PC-9 (cell line): ENCODE measurements around the gene PVALEF. TPM values are rescaled to one million over a fixed set of nuclear protein-coding genes. Genes with fewer than 3 reads are reported as not detected.

Source experiments
- BruUV-seq: library from RNA; stranded (reverse); fragments of 400-500 nt; replicated peaks from 2 replicates; lab custom pipeline; 2021; lab: Mats Ljungman, UMichigan
- CTCF ChIA-PET: fragments of 300-600 bp; sonication (Branson Sonifier 250); formaldehyde crosslinking; loops from one replicate; lab custom pipeline; 2022; ENCODE audit warnings: antibody characterized with exemption; lab: Charles Lee
- POLR2A ChIA-PET: fragments of 300-600 bp; sonication (Branson Sonifier 250); formaldehyde crosslinking; loops from one replicate; lab custom pipeline; 2022; ENCODE audit warnings: antibody characterized with exemption; ENCODE audit not compliant: unreplicated experiment; lab: Charles Lee
- DNase-seq, 2 experiments: peaks; one replicate each; pipeline versions ENCODE4 v3.0.0 to v3.0.0-alpha.2; 2015 to 2022; ENCODE audit warnings: mixed read lengths in 1 of 2
- H2AFZ ChIP-seq: fragments of 200-600 bp; sonication (generic); 2 replicates; pipeline ENCODE4 v1.8.1; 2017; ENCODE audit warnings: antibody characterized with exemption
- H3F3A ChIP-seq: fragments of 200-600 bp; sonication (generic); 2 replicates; pipeline ENCODE4 v1.8.1; 2017; ENCODE audit warnings: antibody characterized with exemption, mild to moderate bottlenecking, low read depth; ENCODE audit not compliant: insufficient read depth
- H3K27ac ChIP-seq: fragments of 200-600 bp; sonication (generic); 2 replicates; pipeline ENCODE4 v1.6.1; 2016; ENCODE audit warnings: mixed run types
- H3K27me3 ChIP-seq: fragments of 200-600 bp; sonication (generic); 2 replicates; pipeline ENCODE4 v1.6.1; 2016; ENCODE audit warnings: low read depth, mixed run types; ENCODE audit not compliant: insufficient read depth
- H3K36me3 ChIP-seq: fragments of 200-600 bp; sonication (generic); 2 replicates; pipeline ENCODE4 v1.6.1; 2016; ENCODE audit warnings: low read depth, mixed run types
- H3K4me1 ChIP-seq: fragments of 200-600 bp; sonication (generic); replicated peaks from 2 replicates; pipeline ENCODE4 v1.6.1; 2016; ENCODE audit warnings: mixed run types; ENCODE audit not compliant: insufficient read depth
- H3K4me2 ChIP-seq: fragments of 200-600 bp; sonication (generic); 2 replicates; pipeline ENCODE4 v1.6.1; 2017; ENCODE audit warnings: mixed run types
- H3K4me3 ChIP-seq: fragments of 200-600 bp; sonication (generic); 2 replicates; pipeline ENCODE4 v1.6.1; 2016; ENCODE audit warnings: mixed run types
- H3K79me2 ChIP-seq: fragments of 200-600 bp; sonication (generic); 2 replicates; pipeline ENCODE4 v1.6.1; 2017; ENCODE audit warnings: low read depth, mixed run types
- H3K9me2 ChIP-seq: fragments of 200-600 bp; sonication (generic); 2 replicates; pipeline ENCODE4 v1.8.1; 2017; ENCODE audit warnings: mild to moderate bottlenecking; ENCODE audit not compliant: insufficient read depth
- H3K9me3 ChIP-seq: fragments of 200-600 bp; sonication (generic); 2 replicates; pipeline ENCODE4 v1.8.1; 2016; ENCODE audit warnings: low read depth; ENCODE audit not compliant: insufficient read depth
- H4K20me1 ChIP-seq: fragments of 200-600 bp; sonication (generic); 2 replicates; pipeline ENCODE4 v1.8.1; 2017; ENCODE audit not compliant: insufficient read depth
- CTCF ChIP-seq: fragments of 200-600 bp; sonication (generic); conservative IDR thresholded peaks from 2 replicates; pipeline ENCODE4 v1.6.1; 2017; ENCODE audit warnings: mixed run types, antibody characterized with exemption, mild to moderate bottlenecking, moderate library complexity
- EZH2 ChIP-seq: fragments of 200-600 bp; sonication (generic); IDR thresholded peaks from 2 replicates; pipeline ENCODE4 v1.8.0; 2017; ENCODE audit warnings: antibody characterized with exemption, low read depth
- intact Hi-C: fragments of 100-400 bp; cut with micrococcal nuclease; formaldehyde crosslinking; loops from one replicate; pipeline ENCODE4 v1.10.0; 2022; ENCODE audit not compliant: unreplicated experiment
- total RNA-seq: library from RNA; stranded (reverse); gene quantifications from 2 replicates; pipeline ENCODE4 v1.2.3, GENCODE V29; 2021

PVALEF gene
- total RNA-seq, 1 experiment from 2014 or later: not detected

GRCh38 chr17:81188491-81188840 lies 23.2 kb downstream of the PVALEF start:
- ChIA-PET CTCF (no interaction called here), POLR2A (no interaction called here)
- no peak overlapping the region for H3K4me3 ChIP-seq
- no peaks in the 10 kb centered on the region for H4K20me1 ChIP-seq
- no peaks in the 10 kb centered on the region for H3K79me2 ChIP-seq
- H3K9me3 ChIP-seq: no peaks in the 10 kb centered on the region
- H3K4me1 ChIP-seq: peaks cover 7% of the 10 kb centered on the region; the same call in 1 of the 2 replicates
- no peak for DNase-seq
- intact Hi-C loops: no loop called here
- H3K36me3 ChIP-seq: no peaks in the 10 kb centered on the region
- no peaks in the 10 kb centered on the region for H3K9me2 ChIP-seq
- TF ChIP-seq CTCF (no peak), EZH2 (no peak)
- no peak overlapping the region for H3K27ac ChIP-seq
- BruUV-seq: no TSS peak
- no peaks in the 10 kb centered on the region for H3F3A ChIP-seq
- H3K27me3 ChIP-seq: peaks cover 3% of the 10 kb centered on the region; the same call in 1 of the 2 replicates
- no peak overlapping the region for H3K4me2 ChIP-seq
- no peak overlapping the region for H2AFZ ChIP-seq

GRCh38 chr17:81189016-81189415 lies 23.7 kb downstream of the PVALEF start:
- Histone ChIP-seq H4K20me1 (no peaks in the 10 kb centered on the region), H3K4me1 (peaks cover 7% of the 10 kb centered on the region; the same call in 1 of the 2 replicates), H2AFZ (no peak overlapping the region), H3K4me2 (no peak overlapping the region), H3K4me3 (no peak overlapping the region), H3K9me2 (no peaks in the 10 kb centered on the region), H3K27me3 (no peaks in the 10 kb centered on the region), H3K27ac (no peak overlapping the region), H3K9me3 (no peaks in the 10 kb centered on the region), H3K36me3 (no peaks in the 10 kb centered on the region), H3K79me2 (no peaks in the 10 kb centered on the region), H3F3A (no peaks in the 10 kb centered on the region)
- BruUV-seq: no TSS peak
- ChIA-PET POLR2A (no interaction called here), CTCF (no interaction called here)
- intact Hi-C loops: no loop called here
- no peak for TF ChIP-seq EZH2
- TF ChIP-seq CTCF: no peak
- DNase-seq: no peak

- no peak overlapping the region for H3K4me3 ChIP-seq
- CTCF ChIA-PET: no interaction called here
- intact Hi-C loops: no loop called here
- no peaks in the 10 kb centered on the region for H3K9me3 ChIP-seq
- no peaks in the 10 kb centered on the region for H3K27me3 ChIP-seq
- H3K9me2 ChIP-seq: no peaks in the 10 kb centered on the region
- no peaks in the 10 kb centered on the region for H3F3A ChIP-seq
- no peak overlapping the region for H3K4me2 ChIP-seq
- no peaks in the 10 kb centered on the region for H3K36me3 ChIP-seq
- POLR2A ChIA-PET: no interaction called here
- DNase-seq: no peak
- no peaks in the 10 kb centered on the region for H3K79me2 ChIP-seq
- no peak overlapping the region for H2AFZ ChIP-seq
- H3K27ac ChIP-seq: no peak overlapping the region
- H4K20me1 ChIP-seq: no peaks in the 10 kb centered on the region
- peak; percentile 26; the same call in 1 of the 2 replicates for TF ChIP-seq CTCF
- no peak for TF ChIP-seq EZH2
- no TSS peak for BruUV-seq
- H3K4me1 ChIP-seq: peaks cover 7% of the 10 kb centered on the region; the same call in 1 of the 2 replicates
Observed at GRCh38 chr17:81189670-81190530, 24.6 kb downstream of the PVALEF start.
